NCI-H526 (cell line): Measurements from ENCODE around the gene RPS6KA4.

Source experiments
- DNase-seq, 2 experiments: peaks; one replicate each; lab custom pipeline; 2025; lab: John Stamatoyannopoulos, UW

The RPS6KA4 gene

DNA sequence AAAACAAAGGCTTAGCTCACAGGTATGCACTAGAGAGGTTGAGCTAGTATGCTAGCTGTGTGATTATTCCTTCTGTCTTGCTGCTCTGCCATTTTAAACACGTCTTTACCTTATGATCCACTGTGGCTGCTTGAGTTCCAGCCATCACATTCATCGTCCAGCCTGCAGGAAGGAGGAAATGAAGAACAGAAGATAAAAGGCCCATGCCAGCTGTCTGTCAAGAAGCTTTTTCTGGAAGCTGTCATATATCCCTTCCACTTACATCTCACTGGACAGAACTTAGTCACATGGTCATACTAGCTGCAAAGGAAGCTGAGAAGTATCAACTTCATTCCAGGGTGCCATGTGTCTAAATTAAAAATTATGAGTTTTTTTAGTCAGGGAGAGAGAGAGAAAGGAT is 31.6 kb upstream of the RPS6KA4 start:
- no peak for DNase-seq

- no peak for DNase-seq
Measured at GRCh38 chr11:64327993-64328392, 31.0 kb upstream of the RPS6KA4 start.

GRCh38 chr11:64330888-64331287 is 28.1 kb upstream of the RPS6KA4 start:
- no peak for DNase-seq

DNA sequence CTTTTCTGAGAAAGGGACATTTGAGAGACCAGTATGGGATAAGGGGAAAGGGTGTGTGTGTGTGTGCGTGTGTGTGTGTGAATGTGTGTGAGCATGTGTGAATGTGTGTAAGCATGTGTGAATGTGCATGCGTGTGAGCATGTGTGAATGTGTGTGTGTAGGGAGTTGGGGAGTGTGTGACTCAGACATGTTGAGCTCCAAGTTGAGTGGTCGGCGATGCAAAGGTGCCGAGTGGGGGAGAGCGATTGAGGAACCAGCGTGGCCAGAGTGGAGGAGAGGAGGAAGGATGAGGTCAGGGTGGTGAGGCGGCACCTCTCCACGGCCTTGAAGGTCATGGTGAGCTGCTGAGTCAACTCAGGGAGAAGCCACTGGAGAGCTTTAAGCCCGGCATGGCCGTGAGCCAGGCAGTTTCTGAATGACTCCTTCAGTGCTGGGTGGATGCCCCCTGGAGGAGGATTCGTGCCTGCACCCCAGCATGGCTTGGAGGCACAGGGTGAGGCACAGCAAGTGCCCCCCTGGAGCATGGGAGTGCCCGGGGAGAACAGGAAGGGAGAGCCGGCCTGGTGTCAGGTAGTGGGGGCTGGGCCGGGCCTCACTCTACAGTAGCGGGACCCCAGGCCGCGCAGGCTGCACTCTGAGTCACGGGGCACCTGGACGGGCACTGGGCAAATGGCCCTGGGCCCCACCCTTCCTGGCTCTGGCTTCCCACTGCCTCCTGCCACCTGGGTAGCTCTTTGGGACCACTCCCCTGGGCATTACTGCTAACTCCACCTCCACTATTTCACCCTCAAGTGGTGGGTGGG is 27.2 kb upstream of the RPS6KA4 start:
- peak in 1 of 2 experiments; percentile 46 for DNase-seq

DNA sequence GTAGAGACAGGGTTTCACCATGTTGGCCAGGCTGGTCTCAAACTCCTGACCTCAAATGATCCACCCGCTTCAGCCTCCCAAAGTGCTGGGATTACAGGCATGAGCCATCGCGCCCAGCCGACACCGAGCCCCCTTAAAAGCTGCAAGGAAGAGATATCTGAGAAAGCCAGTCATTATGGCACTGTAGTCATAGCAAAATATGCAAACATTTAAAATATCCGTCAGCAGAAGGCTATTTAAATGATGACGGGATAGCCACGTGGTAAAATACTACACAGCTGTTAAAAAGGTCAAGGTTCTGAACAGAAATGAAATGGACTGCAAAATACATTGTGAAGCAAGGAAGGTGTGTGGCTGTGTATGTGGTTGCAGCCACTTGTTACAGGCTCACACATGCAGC is 25.4 kb upstream of the RPS6KA4 start:
- DNase-seq, result no peak

- DNase-seq, result peak; percentile 91 to 95
Measured at GRCh38 chr11:64334764-64335735, 23.9 kb upstream of the RPS6KA4 start.

- DNase-seq, result no peak
Measured at GRCh38 chr11:64337538-64338249, 21.3 kb upstream of the RPS6KA4 start.

DNA sequence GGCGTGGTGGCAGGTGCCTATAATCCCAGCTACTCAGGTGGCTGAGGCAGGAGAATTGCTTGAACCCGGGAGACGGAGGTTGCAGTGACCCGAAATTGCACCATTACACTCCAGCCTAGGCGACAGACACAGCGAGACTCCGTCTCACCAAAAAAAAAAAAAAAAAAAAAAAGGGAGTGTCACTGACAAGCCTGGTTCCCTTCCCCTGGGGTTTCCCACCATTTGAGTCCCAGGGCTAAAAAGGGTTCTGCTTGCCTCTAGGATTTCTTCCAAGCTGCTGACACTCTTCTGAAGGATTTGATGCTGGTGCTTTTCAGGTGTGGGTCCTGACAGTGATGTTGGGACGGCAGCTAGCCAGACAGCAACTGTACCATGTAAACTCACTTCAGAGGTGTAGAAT is 20.2 kb upstream of the RPS6KA4 start:
- DNase-seq, result no peak

- DNase-seq, result no peak
Measured at GRCh38 chr11:64339286-64339685, 19.7 kb upstream of the RPS6KA4 start.

DNA sequence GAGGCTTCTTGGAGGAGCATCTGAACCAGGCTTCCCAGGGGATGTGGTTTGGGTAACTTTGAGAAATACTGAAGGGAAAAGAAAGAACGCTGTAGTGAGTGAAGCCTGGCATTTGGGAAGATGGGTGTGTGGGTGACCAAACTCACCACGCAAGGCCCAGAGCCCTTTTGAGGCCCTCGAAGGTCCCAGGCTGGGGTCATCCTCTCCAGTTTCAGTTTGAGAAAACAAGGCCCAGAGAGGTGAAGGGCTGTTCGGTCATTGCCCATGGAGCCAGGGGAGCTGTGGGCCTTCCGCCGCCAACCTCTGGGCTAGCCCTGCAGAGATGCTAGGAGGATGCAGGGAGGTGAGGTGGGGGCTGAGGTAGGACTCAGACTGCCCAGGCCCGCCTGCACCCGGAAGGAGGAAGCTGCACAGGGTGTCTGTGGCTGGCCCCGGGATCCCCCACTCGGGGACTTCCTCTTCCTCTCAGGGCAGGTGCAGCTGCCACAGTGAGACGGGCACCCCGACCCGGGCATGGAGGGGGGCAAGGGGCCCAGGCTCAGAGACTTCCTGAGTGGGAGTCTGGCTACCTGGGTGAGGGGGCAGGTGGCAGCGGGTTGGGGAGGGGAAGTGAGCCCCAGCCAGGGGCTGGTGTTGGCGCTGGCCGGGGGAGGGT is 19.1 kb upstream of the RPS6KA4 start, which contains the start of gene CCDC88B:
Gene CCDC88B, plus strand, starts transcription at position 451 of the 655 bp plus-strand sequence. Its CDS starts 63 bp downstream, at position 514.
- no peak for DNase-seq

DNA sequence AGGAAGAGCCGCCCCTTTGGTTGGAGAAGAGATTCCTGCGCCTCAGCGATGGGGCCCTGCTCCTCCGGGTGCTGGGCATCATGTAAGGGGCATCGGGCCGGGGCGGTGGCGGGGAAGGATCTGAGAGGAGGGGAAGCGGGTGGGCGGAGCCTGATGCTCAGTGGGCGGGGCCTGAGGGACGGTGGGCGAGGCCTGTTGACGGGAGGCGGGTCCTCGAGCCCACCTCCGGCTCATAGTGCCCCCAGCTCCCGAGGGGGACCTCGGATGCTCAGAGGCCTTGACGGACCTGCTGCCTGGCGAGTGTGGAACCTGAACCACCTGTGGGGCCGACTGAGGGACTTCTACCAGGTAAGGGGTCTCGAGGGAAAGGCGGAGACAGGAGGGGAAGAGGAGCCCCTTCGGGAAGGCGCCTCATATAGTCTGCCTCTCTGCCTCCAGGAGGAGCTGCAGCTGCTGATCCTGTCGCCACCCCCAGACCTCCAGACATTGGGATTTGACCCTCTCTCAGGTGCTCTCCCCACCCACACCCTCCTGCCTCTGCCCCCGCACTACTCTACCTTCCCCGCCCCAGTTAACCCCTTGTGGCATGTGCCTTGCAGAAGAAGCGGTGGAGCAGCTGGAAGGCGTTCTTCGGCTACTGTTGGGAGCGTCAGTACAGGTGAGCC is 18.2 kb upstream of the RPS6KA4 start:
- DNase-seq, result peak in 1 of 2 experiments; percentile 60

- no peak for DNase-seq
Measured at GRCh38 chr11:64341429-64341828, 17.5 kb upstream of the RPS6KA4 start.

- DNase-seq, result peak; percentile 70 to 95
Measured at GRCh38 chr11:64341851-64342791, 16.8 kb upstream of the RPS6KA4 start.

- peak in 1 of 2 experiments; percentile 73 for DNase-seq
Measured at GRCh38 chr11:64342869-64343745, 15.9 kb upstream of the RPS6KA4 start.

GRCh38 chr11:64343767-64344559 is 15.0 kb upstream of the RPS6KA4 start:
- peak; percentile 20 to 72 for DNase-seq

GRCh38 chr11:64344787-64345186 is 14.2 kb upstream of the RPS6KA4 start:
- DNase-seq, result no peak

DNA sequence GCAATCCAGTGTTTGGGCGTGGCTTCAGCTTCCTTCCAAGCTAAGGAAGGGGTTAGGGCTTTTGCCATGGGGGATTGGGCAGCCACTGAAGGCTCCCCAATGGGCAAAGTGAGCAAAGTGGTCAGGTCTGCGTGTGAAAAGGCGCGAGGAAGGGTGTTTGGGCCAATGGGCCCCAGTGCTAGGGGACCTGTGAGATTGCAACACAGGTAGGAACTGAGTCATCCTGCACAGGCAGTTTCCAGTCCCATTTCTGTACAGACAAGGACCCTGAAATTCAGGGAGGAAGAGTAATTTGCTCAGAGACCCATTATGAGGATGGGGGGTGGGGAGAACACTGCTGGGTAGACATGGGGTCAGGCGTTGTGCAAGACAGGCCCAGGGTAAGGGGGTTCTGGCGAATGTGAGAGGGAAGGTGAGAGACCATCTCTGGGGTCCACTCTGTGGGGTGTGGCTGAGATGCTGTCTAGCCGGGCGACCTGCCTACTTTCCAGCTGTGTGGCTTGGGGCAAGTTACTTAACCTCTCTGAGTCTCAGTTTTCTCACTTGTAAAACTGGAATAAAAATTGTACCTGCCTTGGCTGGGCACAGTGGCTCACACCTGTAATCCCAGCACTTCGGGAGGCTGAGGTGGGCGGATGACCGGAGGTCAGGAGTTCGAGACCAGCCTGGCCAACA is 11.6 kb upstream of the RPS6KA4 start:
- DNase-seq, result no peak
